MM.1S (cell line): ENCODE results near the gene ENG.

Experiments
- EZH2 ChIP-seq: fragments of 300-600 bp; sonication (generic); optimal IDR thresholded peaks from 2 replicates; pipeline ENCODE3; 2017; ENCODE audit warnings: low read depth, mild to moderate bottlenecking, antibody characterized with exemption, low read length, mixed read lengths
- EZH2phosphoT487 ChIP-seq: fragments of 300-600 bp; sonication (generic); IDR thresholded peaks from 2 replicates; pipeline ENCODE4 v1.6.1; 2018; ENCODE audit warnings: antibody characterized with exemption, low read length
- TF ChIP-seq, protein P1 (sequence below): fragments of 300-600 bp; sonication (generic); IDR thresholded peaks from 2 replicates; pipeline ENCODE4 v1.5.1; 2016; ENCODE audit warnings: antibody characterized with exemption, low read length, mixed read lengths

DNA sequence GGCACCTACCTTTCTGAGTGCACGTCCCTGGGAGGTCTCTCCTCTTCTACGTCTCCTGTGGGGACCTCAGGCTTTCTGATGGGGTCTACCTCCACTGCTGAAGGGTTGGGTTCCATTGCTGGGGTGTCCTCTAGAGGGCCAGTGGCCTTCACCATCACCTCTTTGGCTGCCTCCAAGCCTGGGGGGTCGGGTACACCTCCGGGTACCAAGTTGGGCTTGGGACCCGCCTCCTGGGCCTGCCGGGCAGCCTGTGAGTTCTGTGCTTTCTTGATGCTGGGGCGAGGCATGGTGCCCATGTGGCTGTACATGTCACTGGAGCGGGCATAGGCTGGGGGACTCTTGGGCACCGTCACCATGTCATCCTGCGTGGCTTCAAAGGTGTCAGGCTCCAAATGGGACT, 80.5 kb downstream of the ENG start:
- TF ChIP-seq, protein P1, sequence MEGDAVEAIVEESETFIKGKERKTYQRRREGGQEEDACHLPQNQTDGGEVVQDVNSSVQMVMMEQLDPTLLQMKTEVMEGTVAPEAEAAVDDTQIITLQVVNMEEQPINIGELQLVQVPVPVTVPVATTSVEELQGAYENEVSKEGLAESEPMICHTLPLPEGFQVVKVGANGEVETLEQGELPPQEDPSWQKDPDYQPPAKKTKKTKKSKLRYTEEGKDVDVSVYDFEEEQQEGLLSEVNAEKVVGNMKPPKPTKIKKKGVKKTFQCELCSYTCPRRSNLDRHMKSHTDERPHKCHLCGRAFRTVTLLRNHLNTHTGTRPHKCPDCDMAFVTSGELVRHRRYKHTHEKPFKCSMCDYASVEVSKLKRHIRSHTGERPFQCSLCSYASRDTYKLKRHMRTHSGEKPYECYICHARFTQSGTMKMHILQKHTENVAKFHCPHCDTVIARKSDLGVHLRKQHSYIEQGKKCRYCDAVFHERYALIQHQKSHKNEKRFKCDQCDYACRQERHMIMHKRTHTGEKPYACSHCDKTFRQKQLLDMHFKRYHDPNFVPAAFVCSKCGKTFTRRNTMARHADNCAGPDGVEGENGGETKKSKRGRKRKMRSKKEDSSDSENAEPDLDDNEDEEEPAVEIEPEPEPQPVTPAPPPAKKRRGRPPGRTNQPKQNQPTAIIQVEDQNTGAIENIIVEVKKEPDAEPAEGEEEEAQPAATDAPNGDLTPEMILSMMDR = no peak
- TF ChIP-seq EZH2 (no peak), EZH2phosphoT487 (no peak)
